Osteocyte (in vitro differentiated cells): ENCODE measurements around the gene FAM193A. TPM values are rescaled to one million over a fixed set of nuclear protein-coding genes. Genes with fewer than 3 reads are reported as not detected.
A peak's percentile ranks its signal among the peaks of the same experiment; 100 is the strongest.

Source experiments
- DNase-seq: peaks from one replicate; pipeline ENCODE4 v3.0.0; 2021; ENCODE audit warnings: mixed read lengths; ENCODE audit not compliant: unreplicated experiment; ENCODE audit errors: extremely low spot score
- H3K27ac Mint-ChIP-seq: one replicate; pipeline ENCODE4 v1.8.0; 2021; ENCODE audit warnings: mild to moderate bottlenecking, mixed read lengths; ENCODE audit not compliant: unreplicated experiment
- H3K27me3 Mint-ChIP-seq: one replicate; pipeline ENCODE4 v1.8.0; 2021; ENCODE audit warnings: mixed read lengths; ENCODE audit not compliant: unreplicated experiment
- H3K36me3 Mint-ChIP-seq: one replicate; pipeline ENCODE4 v1.8.0; 2021; ENCODE audit warnings: mixed read lengths; ENCODE audit not compliant: unreplicated experiment
- H3K4me1 Mint-ChIP-seq: one replicate; pipeline ENCODE4 v1.8.0; 2021; ENCODE audit warnings: mixed read lengths; ENCODE audit not compliant: unreplicated experiment
- H3K4me3 Mint-ChIP-seq: one replicate; pipeline ENCODE4 v1.8.0; 2021; ENCODE audit warnings: mild to moderate bottlenecking, moderate library complexity, mixed read lengths; ENCODE audit not compliant: unreplicated experiment
- H3K9me3 Mint-ChIP-seq: one replicate; pipeline ENCODE4 v1.8.0; 2021; ENCODE audit warnings: mixed read lengths; ENCODE audit not compliant: unreplicated experiment
- CTCF ChIP-seq: fragments of 200-600 bp; sonication (generic); IDR thresholded peaks from 2 replicates; pipeline ENCODE4 v1.5.0; 2021; ENCODE audit warnings: antibody characterized with exemption, mild to moderate bottlenecking, moderate library complexity
- total RNA-seq: library from RNA; stranded (reverse); gene quantifications from 2 replicates; pipeline ENCODE4 v1.2.1, GENCODE V29; 2021

Gene FAM193A
- total RNA-seq, 1 donor from 2014 or later = 35.3 TPM

- H3K4me3 Mint-ChIP-seq = no peak overlapping the region
- DNase-seq = no peak
- no peaks in the 10 kb centered on the region for H3K36me3 Mint-ChIP-seq
- H3K9me3 Mint-ChIP-seq = no peaks in the 10 kb centered on the region
- peak overlapping the region; percentile 44 for H3K27ac Mint-ChIP-seq
- no peak for TF ChIP-seq CTCF
- peaks cover 11% of the 10 kb centered on the region for H3K4me1 Mint-ChIP-seq
- no peaks in the 10 kb centered on the region for H3K27me3 Mint-ChIP-seq
Measured at GRCh38 chr4:2551118-2551517, 14.7 kb downstream of the FAM193A start.

- H3K27me3 Mint-ChIP-seq = no peaks in the 10 kb centered on the region
- H3K27ac Mint-ChIP-seq = no peak overlapping the region
- DNase-seq = no peak
- H3K36me3 Mint-ChIP-seq = no peaks in the 10 kb centered on the region
- TF ChIP-seq CTCF = no peak
- H3K9me3 Mint-ChIP-seq = no peaks in the 10 kb centered on the region
- H3K4me3 Mint-ChIP-seq = no peak overlapping the region
- H3K4me1 Mint-ChIP-seq = peaks cover 11% of the 10 kb centered on the region
Measured at GRCh38 chr4:2552806-2553205, 16.4 kb downstream of the FAM193A start.

- DNase-seq = no peak
- no peaks in the 10 kb centered on the region for H3K27me3 Mint-ChIP-seq
- H3K9me3 Mint-ChIP-seq = no peaks in the 10 kb centered on the region
- TF ChIP-seq CTCF = no peak
- H3K4me3 Mint-ChIP-seq = no peak overlapping the region
- H3K4me1 Mint-ChIP-seq = peaks cover 4% of the 10 kb centered on the region
- no peaks in the 10 kb centered on the region for H3K36me3 Mint-ChIP-seq
- no peak overlapping the region for H3K27ac Mint-ChIP-seq
Measured at GRCh38 chr4:2558301-2558700, 21.9 kb downstream of the FAM193A start.

GRCh38 chr4:2560167-2560566 is 23.7 kb downstream of the FAM193A start:
- Mint-ChIP-seq H3K4me1 (peaks cover 2% of the 10 kb centered on the region), H3K27ac (no peak overlapping the region), H3K9me3 (no peaks in the 10 kb centered on the region), H3K36me3 (peaks cover 3% of the 10 kb centered on the region), H3K4me3 (no peak overlapping the region), H3K27me3 (no peaks in the 10 kb centered on the region)
- no peak for TF ChIP-seq CTCF
- no peak for DNase-seq

- no peak for TF ChIP-seq CTCF
- no peak for DNase-seq
- H3K9me3 Mint-ChIP-seq = no peaks in the 10 kb centered on the region
- H3K4me3 Mint-ChIP-seq = no peak overlapping the region
- H3K36me3 Mint-ChIP-seq = peaks cover 11% of the 10 kb centered on the region
- H3K27ac Mint-ChIP-seq = no peak overlapping the region
- peaks cover 8% of the 10 kb centered on the region for H3K4me1 Mint-ChIP-seq
- H3K27me3 Mint-ChIP-seq = no peaks in the 10 kb centered on the region
Measured at GRCh38 chr4:2565533-2565932, 29.1 kb downstream of the FAM193A start.
